HepG2 (cell line): Measurements from ENCODE around the gene CD58. TPM values are rescaled to one million over a fixed set of nuclear protein-coding genes. Genes with fewer than 3 reads are reported as not detected.

ENCODE experiments used
- FOXK1 ChIP-seq: sonication (generic); formaldehyde crosslinking; IDR thresholded peaks from 2 replicates; pipeline ENCODE4 v1.4.0; 2020; ENCODE audit warnings: low read depth, missing genetic modification reagents, borderline replicate concordance
- HNF1A ChIP-seq, 2 experiments: sonication (generic) in 1 of 2; formaldehyde crosslinking in 1 of 2; IDR thresholded peaks; 2 replicates each; pipeline versions ENCODE4 v1.4.0 to v1.6.1; 2016 to 2020; ENCODE audit warnings: borderline replicate concordance in 1 of 2, low read depth in 1 of 2, mild to moderate bottlenecking in 1 of 2, missing genetic modification reagents in 1 of 2
- MYPOP ChIP-seq: sonication (generic); formaldehyde crosslinking; IDR thresholded peaks from 2 replicates; pipeline ENCODE4 v1.8.1; 2023; ENCODE audit warnings: mild to moderate bottlenecking, moderate library complexity, missing genetic modification reagents
- NFE2L1 ChIP-seq: sonication (generic); formaldehyde crosslinking; IDR thresholded peaks from 2 replicates; pipeline ENCODE4 v1.4.0; 2020; ENCODE audit warnings: missing genetic modification reagents, mild to moderate bottlenecking, borderline replicate concordance
- RELA ChIP-seq: sonication (generic); formaldehyde crosslinking; IDR thresholded peaks from 2 replicates; pipeline ENCODE4 v1.4.0; 2020; ENCODE audit warnings: missing genetic modification reagents
- SMARCE1 ChIP-seq: fragments of 450-650 bp; IDR thresholded peaks from 2 replicates; pipeline ENCODE4 v1.6.1; 2017; ENCODE audit warnings: borderline replicate concordance
- SOX13 ChIP-seq, 3 experiments: fragments of 450-650 bp in 1 of 3; sonication (generic) in 1 of 3; formaldehyde crosslinking in 1 of 3; IDR thresholded peaks in 2 of 3; conservative IDR thresholded peaks in 1 of 3; 2 replicates each; pipeline versions ENCODE4 v1.5.0 to v1.6.1; 2016 to 2020; ENCODE audit warnings: antibody characterized with exemption in 1 of 3, mild to moderate bottlenecking in 1 of 3, missing compliant biosample characterization in 1 of 3, missing genetic modification reagents in 1 of 3, moderate library complexity in 1 of 3
- YY1 ChIP-seq: IDR thresholded peaks from 2 replicates; pipeline ENCODE4 v1.6.1; 2011; ENCODE audit warnings: low read length, low read depth, moderate library complexity, mild to moderate bottlenecking; ENCODE audit not compliant: insufficient read depth, insufficient replicate concordance
- ZFY ChIP-seq: sonication (generic); formaldehyde crosslinking; IDR thresholded peaks from 2 replicates; pipeline ENCODE4 v1.4.0; 2020; ENCODE audit warnings: missing genetic modification reagents
- ZHX1 ChIP-seq: sonication (generic); formaldehyde crosslinking; IDR thresholded peaks from 2 replicates; pipeline ENCODE4 v1.8.1; 2022; ENCODE audit warnings: low read depth, mild to moderate bottlenecking, missing genetic modification reagents
- ZKSCAN8 ChIP-seq: IDR thresholded peaks from 2 replicates; pipeline ENCODE4 v1.6.1; 2016; ENCODE audit warnings: borderline replicate concordance, missing genetic modification reagents, missing compliant biosample characterization
- ZNF768 ChIP-seq: sonication (generic); formaldehyde crosslinking; IDR thresholded peaks from 2 replicates; pipeline ENCODE4 v1.4.0; 2020; ENCODE audit warnings: missing genetic modification reagents
- ZNF780A ChIP-seq: sonication (generic); formaldehyde crosslinking; IDR thresholded peaks from 2 replicates; pipeline ENCODE4 v1.8.0; 2022; ENCODE audit warnings: mild to moderate bottlenecking, missing genetic modification reagents, moderate library complexity
- polyA plus RNA-seq, 8 experiments: library from polyadenylated mRNA; depleted of rRNA in 3 of 8; stranded (reverse) in 7 of 8; unstranded in 1 of 8; fragments of >200 nt; fragmentation: Illumina TruSeq in 4 of 8; extraction: Trizol in 4 of 8; gene quantifications; 2 replicates each; pipeline versions ENCODE4 v1.2.1 to v1.2.3, GENCODE V29; 2011 to 2016; ENCODE audit warnings: low read depth in 4 of 8, missing spikeins in 1 of 8, mixed read lengths in 1 of 8; ENCODE audit not compliant: insufficient read depth in 1 of 8
- total RNA-seq, 5 experiments: library from RNA; depleted of rRNA; stranded (reverse); fragments of >200 nt; fragmentation: Illumina TruSeq; extraction: Trizol; gene quantifications; 2 replicates each; pipeline ENCODE4 v1.2.3, GENCODE V29; 2016; ENCODE audit warnings: low read depth in 1 of 5
- TF ChIP-seq, protein P1 (sequence below): sonication (generic); formaldehyde crosslinking; IDR thresholded peaks from 2 replicates; pipeline ENCODE4 v1.4.0; 2020; ENCODE audit warnings: missing genetic modification reagents, mild to moderate bottlenecking, borderline replicate concordance
- TF ChIP-seq, protein P2 (sequence below): IDR thresholded peaks from 2 replicates; pipeline ENCODE4 v1.6.1; 2012; ENCODE audit warnings: low read depth, low read length, improper control_type of control experiment

The CD58 gene
- total and polyA plus RNA-seq, 2 of the 13 experiments (the other 11 are each of a cell fraction or from before 2014, with no cell fraction given) = 9.4 to 13.5 TPM

DNA sequence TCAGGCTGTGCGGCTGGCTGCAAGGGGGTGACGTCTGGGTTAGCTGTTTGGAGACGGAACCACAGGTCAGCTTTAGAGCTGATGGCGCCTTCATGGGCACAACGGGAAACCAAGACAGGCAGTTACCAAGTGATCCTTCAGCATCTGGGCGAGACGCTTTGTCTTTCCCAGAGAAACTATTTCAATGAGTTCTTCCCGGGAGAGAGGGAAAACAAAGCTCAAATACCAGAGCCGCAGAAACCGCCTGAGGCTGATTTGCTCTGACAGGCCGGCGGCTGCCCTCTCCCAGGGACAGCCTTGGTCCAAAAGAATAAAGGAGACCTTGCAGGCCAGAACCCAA is 76.5 kb downstream of the CD58 start (continued):
- TF ChIP-seq, protein P1, sequence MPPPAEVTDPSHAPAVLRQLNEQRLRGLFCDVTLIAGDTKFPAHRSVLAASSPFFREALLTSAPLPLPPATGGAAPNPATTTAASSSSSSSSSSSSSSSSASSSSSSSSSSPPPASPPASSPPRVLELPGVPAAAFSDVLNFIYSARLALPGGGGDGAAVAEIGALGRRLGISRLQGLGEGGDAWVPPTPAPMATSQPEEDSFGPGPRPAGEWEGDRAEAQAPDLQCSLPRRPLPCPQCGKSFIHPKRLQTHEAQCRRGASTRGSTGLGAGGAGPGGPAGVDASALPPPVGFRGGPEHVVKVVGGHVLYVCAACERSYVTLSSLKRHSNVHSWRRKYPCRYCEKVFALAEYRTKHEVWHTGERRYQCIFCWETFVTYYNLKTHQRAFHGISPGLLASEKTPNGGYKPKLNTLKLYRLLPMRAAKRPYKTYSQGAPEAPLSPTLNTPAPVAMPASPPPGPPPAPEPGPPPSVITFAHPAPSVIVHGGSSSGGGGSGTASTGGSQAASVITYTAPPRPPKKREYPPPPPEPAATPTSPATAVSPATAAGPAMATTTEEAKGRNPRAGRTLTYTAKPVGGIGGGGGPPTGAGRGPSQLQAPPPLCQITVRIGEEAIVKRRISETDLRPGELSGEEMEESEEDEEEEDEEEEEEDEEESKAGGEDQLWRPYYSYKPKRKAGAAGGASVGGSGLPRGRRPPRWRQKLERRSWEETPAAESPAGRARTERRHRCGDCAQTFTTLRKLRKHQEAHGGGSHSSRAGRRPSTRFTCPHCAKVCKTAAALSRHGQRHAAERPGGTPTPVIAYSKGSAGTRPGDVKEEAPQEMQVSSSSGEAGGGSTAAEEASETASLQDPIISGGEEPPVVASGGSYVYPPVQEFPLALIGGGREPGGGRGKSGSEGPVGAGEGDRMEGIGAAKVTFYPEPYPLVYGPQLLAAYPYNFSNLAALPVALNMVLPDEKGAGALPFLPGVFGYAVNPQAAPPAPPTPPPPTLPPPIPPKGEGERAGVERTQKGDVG (CRISPR knock-in tag) = 0 out of 2 replicates have a peak, but pooled peaks have one; percentile 10
- peak; percentile 41; the same call in 1 of the 2 replicates for TF ChIP-seq SOX13 (IDR thresholded peaks at IDR 0.05)
- TF ChIP-seq SOX13 (CRISPR knock-in tag; conservative IDR thresholded peaks at IDR 0.05 in 1 of 2, IDR thresholded peaks at IDR 0.05 in 1 of 2) = peak in 1 of 2 experiments; percentile 21; a peak in 1 of 4 replicates
- TF ChIP-seq MYPOP = no peak
- TF ChIP-seq ZFY (CRISPR knock-in tag) = 0 out of 2 replicates have a peak, but pooled peaks have one; percentile 32
- no peak for TF ChIP-seq ZNF768
- TF ChIP-seq HNF1A (IDR thresholded peaks at IDR 0.05; ENCODE audit: low read depth) = no peak
- TF ChIP-seq HNF1A (CRISPR knock-in tag; IDR thresholded peaks at IDR 0.05; ENCODE audit: borderline replicate concordance) = 0 out of 2 replicates have a peak, but pooled peaks have one; percentile 8
- TF ChIP-seq SMARCE1 = no peak
- TF ChIP-seq RELA (CRISPR knock-in tag) = no peak
- no peak for TF ChIP-seq NFE2L1 (CRISPR knock-in tag)
- no peak for TF ChIP-seq YY1
- TF ChIP-seq, protein P2, sequence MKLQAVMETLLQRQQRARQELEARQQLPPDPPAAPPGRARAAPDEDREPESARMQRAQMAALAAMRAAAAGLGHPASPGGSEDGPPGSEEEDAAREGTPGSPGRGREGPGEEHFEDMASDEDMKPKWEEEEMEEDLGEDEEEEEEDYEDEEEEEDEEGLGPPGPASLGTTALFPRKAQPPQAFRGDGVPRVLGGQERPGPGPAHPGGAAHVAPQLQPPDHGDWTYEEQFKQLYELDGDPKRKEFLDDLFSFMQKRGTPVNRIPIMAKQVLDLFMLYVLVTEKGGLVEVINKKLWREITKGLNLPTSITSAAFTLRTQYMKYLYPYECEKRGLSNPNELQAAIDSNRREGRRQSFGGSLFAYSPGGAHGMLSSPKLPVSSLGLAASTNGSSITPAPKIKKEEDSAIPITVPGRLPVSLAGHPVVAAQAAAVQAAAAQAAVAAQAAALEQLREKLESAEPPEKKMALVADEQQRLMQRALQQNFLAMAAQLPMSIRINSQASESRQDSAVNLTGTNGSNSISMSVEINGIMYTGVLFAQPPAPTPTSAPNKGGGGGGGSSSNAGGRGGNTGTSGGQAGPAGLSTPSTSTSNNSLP = no peak
- TF ChIP-seq ZHX1 (CRISPR knock-in tag) = no peak
- no peak for TF ChIP-seq ZNF780A (CRISPR knock-in tag)
- TF ChIP-seq FOXK1 (CRISPR knock-in tag) = no peak
- TF ChIP-seq ZKSCAN8 (CRISPR knock-in tag) = 0 out of 2 replicates have a peak, but pooled peaks have one; percentile 23
